Fibroblast of pulmonary artery (primary cell): ENCODE results near the gene SYNGR3.

Experiments
- DNase-seq: peaks from one replicate; pipeline ENCODE4 v3.0.0-alpha.2; 2010; ENCODE audit warnings: low read depth
- H3K4me3 ChIP-seq: replicated peaks from 2 replicates; pipeline ENCODE4 v1.5.1; 2011; ENCODE audit warnings: low read depth, mild to moderate bottlenecking, control low read depth, low read length, moderate library complexity
- TF ChIP-seq, protein P1 (sequence below): IDR thresholded peaks from 2 replicates; pipeline ENCODE4 v1.5.1; 2011; ENCODE audit warnings: mild to moderate bottlenecking, control low read depth, low read length, inconsistent platforms; ENCODE audit errors: missing control alignments

Gene SYNGR3

GRCh38 chr16:1976216-1976520 lies 13.6 kb upstream of the SYNGR3 start:
- H3K4me3 ChIP-seq, result no peak overlapping the region
- DNase-seq, result no peak
- TF ChIP-seq, protein P1, sequence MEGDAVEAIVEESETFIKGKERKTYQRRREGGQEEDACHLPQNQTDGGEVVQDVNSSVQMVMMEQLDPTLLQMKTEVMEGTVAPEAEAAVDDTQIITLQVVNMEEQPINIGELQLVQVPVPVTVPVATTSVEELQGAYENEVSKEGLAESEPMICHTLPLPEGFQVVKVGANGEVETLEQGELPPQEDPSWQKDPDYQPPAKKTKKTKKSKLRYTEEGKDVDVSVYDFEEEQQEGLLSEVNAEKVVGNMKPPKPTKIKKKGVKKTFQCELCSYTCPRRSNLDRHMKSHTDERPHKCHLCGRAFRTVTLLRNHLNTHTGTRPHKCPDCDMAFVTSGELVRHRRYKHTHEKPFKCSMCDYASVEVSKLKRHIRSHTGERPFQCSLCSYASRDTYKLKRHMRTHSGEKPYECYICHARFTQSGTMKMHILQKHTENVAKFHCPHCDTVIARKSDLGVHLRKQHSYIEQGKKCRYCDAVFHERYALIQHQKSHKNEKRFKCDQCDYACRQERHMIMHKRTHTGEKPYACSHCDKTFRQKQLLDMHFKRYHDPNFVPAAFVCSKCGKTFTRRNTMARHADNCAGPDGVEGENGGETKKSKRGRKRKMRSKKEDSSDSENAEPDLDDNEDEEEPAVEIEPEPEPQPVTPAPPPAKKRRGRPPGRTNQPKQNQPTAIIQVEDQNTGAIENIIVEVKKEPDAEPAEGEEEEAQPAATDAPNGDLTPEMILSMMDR, result no peak

GRCh38 chr16:1976951-1977874 lies 12.6 kb upstream of the SYNGR3 start:
- no peak overlapping the region for H3K4me3 ChIP-seq
- no peak for DNase-seq
- TF ChIP-seq, protein P1, result no peak

DNA sequence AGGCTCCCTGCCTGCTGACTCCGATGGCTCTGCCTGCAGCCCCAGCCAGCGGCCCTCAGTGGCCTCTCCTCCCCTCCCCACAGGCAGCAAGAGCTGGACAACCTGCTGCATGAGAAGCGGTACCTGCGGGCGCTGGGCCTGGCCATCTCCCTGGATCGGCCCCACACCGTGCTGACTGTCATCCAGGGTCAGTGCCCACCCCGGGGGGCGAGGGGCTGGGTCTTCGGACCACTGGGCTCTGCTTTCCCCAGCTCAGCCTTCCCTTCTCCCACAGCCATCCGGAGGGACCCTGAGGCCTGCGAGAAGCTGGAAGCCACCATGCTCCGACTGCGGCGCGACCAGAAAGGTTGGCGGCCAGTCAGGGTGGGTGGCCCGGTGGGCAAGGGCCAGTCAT lies 11.9 kb upstream of the SYNGR3 start:
- TF ChIP-seq, protein P1, result no peak
- H3K4me3 ChIP-seq, result no peak overlapping the region
- no peak for DNase-seq

GRCh38 chr16:1978476-1979120 lies 11.2 kb upstream of the SYNGR3 start:
- DNase-seq, result no peak
- TF ChIP-seq, protein P1, result no peak
- H3K4me3 ChIP-seq, result no peak overlapping the region

DNA sequence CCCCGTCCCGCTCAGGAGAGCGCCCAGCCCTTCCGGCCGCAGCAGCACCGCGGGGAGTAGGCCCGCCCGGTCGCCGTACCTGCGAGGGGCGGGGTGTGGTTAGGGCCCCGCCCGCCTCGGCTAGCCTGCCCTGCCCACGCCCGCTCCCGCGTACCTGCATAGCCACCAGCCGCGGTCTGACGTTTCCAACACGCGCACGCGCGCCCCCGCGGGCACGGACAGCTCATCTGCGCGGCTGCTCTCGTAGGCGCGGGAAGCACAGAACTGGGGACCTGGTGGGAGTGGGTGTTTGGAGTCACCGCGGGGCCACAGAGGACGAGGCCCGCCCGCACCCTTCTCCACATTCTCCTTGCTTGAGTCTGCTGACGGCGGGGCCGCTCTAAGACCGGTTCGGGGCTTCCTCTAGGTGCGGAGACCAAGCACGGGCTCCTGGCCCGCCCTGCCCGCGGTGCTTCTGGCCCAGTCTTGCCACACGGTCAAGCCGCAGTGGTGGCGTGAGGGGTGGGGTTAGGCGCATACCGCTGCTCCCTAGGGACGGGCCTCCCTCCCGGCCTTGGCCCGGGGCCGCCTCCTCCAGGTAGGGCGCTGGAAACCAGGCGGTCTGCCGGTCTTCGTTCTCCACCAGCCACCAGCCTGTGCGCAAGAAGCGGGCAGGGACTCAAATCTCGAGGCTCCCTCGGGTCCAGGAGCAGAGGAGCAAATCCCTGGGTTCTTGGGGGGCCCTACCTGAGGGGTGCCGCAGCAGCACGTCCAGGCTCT lies 10.3 kb upstream of the SYNGR3 start:
- TF ChIP-seq, protein P1, result no peak
- no peak overlapping the region for H3K4me3 ChIP-seq
- DNase-seq, result no peak

DNA sequence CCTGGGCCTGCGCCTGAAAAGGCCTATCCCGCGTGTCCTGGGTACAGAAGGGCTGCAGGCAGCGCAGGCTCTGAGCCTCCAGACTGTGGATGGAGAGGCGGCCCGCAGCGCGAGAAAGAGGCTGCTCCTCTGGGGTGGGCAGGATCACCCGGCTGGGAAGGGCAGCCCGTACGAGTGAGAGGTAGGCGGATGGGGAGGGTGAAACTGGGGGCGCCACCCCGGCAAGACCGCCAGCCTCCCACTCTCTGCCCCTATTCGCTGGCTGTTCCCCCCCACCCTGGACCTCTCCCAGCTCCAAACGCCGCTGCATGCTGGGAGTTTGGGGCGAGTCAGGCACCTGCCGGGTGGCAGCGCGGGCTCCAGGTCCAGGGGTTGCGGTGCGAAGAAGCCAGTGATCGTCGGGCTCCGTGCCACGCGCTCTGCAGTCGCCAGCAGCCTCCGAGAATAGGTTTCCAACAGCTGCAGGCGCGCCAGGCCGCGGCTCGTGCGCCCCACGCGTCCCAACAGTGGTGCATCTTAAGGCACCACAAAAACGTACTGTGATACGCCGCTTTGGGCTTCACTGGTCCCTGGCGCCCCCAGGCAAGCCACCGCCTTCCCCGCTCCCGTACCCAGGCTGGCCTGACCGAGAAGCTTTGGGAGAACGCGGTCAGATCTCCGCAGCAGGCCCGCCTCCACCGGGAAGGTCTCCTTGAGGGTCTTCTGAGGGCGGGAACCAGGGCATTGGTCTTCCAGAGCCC lies 9.6 kb upstream of the SYNGR3 start:
- no peak overlapping the region for H3K4me3 ChIP-seq
- TF ChIP-seq, protein P1, result no peak
- DNase-seq, result no peak
